GM21526 (cell line): ENCODE data around the gene PADI4.

Source experiments
- ATAC-seq: cut with Tn5 transposase; IDR thresholded peaks from one replicate; pipeline ENCODE4 v1.9.1; 2021; ENCODE audit warnings: moderate library complexity; ENCODE audit not compliant: unreplicated experiment, low FRiP score

Gene PADI4

DNA sequence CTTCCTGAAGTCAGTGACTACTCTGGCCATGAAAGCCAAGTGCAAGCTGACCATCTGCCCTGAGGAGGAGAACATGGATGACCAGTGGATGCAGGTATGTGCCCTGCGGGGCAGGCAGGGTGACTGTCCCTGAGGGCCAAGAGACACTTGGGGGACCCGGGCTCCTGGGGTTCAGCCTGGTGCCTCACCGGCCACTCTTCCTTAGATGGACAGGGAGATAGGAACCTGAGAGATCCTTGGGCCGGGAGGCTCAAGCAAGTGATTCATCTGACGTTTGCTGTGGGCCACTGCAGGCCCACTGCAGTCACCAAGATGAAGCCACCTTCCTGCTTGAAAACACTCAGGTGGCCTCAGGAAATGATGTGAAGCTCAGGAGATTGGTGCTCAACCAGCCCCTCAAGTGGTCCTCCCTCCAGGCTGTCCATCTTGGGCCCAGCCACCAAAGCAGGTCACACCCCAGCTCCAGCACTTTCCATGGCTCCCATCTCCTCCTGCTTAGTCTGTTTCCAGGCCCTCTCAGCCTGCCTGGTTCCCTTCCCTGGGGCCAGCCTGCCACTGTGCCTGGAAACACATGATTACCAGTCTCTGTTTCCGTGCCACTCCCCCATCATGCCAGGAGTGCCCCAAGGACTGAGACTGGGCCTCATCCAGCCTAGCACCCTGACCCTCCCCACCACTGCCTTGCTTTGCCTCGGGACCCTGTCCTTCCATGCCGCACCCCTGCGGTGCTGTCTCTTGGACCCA, 38.2 kb downstream of the PADI4 start:
- ATAC-seq = no peak

DNA sequence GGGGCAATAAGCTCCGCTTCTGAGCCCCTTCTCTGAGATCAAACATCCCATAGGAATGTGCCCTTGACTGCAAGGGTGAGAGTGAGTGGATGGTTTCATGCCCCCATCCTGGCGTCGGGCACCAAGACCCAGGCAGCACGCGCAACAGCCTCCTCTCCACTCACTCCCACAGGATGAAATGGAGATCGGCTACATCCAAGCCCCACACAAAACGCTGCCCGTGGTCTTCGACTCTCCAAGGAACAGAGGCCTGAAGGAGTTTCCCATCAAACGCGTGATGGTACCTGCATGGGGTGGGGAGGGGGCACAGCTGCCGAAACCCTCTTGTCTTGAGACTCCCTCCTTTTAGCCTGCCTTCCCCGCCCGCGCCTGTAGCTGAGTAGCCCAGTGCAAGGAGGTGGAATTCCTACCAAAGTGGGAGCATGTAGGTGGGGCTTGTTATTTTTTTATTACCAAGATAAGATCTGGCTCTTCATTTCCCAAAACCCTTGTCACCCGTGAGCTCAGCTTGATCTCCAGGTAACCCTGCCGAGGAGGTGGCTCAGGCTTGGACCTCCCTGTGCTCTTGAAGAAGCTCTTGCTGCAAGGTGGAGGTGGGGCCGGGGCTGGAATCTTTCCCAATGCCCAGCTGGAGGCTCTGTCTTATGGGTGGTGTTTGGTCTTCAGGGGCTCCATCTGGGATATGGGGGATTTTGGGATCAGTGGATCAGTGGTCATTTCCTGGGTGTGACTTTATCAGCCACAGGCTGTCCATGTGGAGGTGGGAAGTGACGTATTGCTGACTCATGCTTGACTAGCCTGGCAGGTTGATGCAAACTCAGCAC, 40.0 kb downstream of the PADI4 start:
- no peak for ATAC-seq

DNA sequence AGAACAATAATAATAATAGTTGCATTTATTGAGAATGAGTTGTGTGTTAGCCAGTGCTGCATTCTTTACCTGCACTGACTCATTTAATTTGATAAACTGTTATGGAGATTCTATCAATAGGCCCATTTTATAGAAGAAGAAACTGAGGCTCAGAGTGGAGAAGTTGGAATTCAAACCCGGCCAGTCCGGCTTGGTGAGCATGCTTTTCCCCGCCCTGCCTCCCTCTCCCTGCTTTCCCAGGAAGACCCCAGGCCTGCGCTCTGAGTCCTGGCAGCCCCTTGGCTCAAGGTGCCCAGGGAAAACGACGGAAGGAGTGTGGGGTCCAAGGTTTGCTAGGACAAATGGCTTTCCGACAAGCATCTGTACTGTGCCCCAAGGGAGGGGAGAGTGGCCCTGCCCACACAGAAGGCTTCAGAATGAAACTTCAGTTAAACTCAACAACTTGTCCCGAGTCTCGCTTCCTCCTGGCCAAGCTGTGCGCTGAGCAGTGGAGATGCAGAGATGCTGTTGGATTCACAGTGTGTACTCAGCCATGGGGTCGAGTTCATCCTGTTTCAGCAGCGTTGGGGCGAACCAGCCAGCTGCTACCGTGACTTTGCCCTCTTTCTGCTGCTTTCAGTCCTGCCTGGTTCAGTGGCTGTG, 40.7 kb downstream of the PADI4 start:
- ATAC-seq = no peak

DNA sequence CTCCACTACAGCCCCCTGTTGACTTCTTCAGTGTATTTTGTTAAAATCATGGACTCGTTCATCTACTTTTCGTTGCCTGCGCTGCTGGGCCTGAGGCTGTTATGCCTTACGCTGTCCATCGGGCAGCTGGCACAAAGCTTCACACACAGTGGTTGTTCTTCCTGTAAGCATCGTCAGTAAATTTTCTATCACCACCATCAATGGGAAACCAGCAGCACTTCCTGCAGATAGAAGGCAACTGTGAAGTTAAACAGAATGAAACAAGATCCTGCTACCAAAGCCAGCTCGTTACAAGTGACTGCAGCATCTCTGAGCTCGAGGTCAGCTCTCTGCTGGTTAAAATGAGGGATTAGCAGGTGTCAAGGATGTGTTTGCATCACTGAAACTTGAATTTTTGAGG, 42.1 kb downstream of the PADI4 start:
- ATAC-seq = no peak

DNA sequence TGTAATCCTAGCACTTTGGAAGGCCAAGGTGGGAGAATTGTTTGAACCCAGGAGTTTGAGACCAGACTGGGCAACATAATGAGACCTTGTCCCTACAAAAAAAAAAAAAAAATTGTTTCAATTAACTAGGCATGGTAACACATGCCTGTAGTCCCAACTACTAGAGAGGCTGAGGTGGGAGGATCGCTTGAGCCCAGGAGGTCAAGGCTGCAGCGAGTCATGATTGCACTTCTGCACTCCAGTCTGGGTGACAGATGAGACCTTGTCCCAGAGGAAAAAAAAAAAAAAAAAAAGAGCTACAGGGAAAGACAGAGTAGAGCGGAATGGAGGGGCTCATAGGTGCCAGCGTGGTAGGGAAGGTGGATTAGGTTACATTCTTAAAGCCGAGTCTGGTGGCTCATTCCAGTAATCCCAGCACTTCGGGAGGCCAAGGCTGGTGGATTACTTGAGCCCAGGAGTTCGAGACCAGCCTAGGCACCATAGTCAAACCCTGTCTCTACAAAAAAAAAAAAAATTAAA, 43.0 kb downstream of the PADI4 start:
- ATAC-seq = no peak

DNA sequence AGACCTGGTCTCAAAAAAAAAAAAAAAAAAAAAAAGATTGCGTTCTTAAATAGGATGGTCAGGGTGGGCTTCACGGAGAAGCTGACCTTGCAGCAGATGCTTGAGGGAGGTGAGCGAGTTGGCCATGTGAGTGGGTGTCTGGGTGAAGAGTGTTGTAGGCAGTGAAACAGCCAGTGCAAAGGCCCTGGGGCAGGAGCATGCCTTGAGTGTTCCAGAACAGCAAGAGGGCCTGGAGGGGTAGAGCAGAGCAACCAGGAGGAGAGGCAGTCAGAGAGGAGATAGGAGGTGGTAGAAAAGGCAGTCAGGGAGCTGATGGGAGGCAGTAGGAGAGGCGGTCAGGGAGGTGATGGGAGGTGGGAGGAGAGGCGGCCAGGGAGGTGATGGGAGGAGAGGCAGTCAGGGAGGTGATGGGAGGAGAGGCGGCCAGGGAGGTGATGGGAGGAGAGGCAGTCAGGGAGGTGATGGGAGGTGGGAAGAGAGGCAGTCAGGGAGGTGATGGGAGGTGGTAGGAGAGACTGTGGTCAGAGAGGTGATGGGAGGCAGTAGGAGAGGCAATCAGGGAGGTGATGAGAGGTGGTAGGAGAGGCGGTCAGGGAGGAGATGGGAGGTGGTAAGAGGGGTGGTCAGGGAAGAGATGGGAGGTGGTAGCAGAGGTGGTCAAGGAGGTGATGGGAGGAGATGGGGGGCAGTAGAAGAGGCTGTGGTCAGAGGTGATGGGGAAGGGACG, 43.8 kb downstream of the PADI4 start:
- no peak for ATAC-seq

DNA sequence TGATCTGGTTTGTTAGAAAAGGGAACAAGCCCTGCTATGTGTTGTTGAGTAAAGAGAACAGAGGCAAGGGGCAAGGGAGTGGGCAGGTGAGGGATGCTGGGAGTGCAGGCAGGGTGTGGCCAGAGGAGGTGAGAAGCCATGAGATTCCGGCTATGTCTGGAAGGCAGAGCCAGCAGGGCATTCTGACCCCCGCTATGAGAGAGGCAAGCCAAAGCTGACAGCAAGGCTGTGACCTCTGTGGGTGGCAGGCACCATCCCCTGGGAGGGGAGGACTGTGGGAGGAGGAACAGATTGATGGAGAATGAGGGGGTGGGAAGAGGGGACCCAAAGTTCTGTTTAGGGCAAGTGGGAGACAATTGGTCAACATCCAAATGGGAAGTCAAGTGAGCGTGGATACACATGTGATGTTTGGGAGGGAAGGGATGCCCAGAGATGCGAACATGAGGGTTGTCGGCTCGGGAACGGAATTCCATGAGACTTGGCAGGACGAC, 44.5 kb downstream of the PADI4 start:
- no peak for ATAC-seq

DNA sequence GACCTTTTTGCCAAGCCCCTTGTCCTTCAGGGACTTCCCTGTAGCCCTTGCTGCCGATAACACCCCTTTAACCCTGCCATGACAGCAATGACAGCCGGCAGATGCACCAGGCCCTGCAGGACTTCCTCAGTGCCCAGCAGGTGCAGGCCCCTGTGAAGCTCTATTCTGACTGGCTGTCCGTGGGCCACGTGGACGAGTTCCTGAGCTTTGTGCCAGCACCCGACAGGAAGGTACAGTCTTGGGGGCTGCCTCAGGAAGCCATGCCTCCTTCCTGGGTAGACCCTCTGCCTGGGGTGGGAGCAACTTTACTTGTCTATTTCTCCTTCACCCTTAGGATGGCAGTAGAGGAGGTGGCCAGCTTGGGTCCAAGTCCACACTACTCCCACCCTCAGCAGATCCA, 47.9 kb downstream of the PADI4 start:
- no peak for ATAC-seq

DNA sequence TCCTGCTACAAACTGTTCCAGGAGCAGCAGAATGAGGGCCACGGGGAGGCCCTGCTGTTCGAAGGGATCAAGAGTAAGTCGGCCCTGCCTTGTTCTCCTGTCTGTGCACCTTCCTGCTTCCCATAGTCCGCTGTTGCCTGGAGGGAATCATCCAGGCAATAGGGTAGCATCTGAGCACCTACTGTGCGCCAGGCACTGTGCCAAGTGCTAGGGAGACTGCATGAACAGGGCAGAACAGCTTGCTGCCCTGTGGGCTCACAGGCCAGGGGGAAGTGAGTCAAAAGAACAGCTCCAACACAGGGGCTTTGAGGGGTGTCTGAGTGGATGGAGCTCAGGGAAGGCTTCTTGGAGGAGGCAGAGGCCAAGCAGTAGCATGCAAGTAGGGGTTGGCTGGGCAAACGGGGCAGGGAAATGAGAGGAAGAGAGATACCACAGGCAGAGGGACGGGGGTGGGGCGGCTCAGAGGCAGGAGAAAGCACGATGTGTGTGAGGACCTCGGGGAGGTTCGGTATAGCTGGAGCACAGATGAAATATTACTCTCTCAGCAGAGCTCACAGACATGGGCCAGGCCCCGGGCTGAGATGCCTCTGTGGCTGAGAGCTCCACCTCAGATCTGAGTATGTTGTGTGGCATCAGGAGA, 48.5 kb downstream of the PADI4 start:
- ATAC-seq = no peak

DNA sequence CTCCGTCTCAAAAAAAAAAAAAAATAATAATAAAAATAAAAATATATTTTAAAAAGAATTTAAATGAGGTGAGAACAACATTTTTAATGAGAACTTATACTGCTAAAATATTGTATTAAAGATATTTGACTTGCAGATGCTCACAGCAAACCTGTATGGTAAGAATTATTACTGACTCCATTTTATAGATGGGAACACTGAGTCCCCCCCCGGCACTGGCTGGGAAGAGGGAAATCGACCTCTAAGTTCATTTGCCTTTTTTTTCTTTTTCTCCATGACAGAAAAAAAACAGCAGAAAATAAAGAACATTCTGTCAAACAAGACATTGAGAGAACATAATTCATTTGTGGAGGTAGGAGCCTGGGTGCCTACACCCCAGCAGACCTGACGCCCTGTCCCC, 50.6 kb downstream of the PADI4 start:
- ATAC-seq = no peak

DNA sequence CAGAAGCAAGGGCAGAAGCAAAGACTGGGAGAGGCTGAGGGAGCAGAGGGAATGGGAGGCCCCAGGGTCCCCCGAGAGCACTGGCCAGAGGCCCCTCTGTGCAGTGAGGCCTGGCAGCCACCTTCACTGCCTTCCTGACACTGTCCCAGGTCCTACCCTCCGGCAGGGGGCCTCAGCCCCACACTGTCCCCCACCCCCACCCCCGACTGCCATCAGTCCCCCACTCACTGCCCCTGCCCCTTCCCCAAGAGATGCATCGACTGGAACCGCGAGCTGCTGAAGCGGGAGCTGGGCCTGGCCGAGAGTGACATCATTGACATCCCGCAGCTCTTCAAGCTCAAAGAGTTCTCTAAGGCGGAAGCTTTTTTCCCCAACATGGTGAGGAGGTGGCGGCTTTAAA, 51.0 kb downstream of the PADI4 start:
- no peak for ATAC-seq

DNA sequence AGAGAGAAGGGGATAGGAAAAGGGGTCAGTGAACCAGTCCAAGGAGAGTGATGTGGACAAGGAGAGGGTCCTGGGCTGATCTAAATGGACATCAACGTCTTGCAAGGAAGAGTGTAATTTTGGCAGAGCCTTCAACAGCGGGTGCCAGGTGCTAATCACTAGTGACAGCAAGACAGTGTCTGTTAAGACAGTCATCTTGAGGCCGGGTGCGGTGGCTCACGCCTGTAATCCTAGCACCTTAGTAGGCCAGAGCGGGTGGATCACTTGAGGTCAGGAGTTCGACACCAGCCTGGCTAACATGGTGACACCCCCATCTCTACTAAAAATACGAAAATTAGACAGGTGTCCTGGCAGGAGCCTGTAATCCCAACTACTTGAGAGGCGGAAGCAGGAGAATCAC, 51.8 kb downstream of the PADI4 start:
- ATAC-seq = no peak

DNA sequence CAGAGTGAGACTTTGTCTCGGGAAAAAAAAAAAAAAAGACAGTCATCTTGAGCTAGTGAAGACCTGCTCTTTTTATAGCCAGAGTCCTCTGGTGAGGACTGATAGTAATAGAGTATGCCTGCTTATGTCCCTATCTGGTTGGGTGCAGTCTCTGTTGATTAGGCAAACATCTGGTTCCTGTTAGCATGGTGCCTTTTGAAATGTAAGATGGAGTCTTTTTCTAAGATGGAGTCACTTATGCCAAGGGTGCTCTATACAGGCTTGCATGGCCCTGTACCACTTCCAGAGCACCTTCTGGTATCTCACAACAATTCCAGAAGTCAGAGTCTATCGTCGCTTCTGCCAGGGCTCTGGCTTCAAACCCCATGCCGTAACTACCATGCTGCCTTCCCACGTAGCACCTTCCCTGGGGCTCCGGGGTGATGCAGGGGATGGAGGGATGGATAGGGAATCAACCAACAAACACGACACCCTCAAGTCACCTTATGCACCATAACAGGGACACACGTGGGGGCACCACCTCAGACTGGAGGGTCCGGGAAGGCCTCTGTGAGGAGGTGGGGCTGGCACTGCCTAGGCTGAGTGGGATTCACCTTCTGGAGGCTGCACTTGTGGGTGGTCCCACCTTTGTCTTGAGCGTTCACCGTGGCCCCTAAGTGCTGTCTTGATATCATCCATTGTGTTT, 52.4 kb downstream of the PADI4 start:
- ATAC-seq = no peak

DNA sequence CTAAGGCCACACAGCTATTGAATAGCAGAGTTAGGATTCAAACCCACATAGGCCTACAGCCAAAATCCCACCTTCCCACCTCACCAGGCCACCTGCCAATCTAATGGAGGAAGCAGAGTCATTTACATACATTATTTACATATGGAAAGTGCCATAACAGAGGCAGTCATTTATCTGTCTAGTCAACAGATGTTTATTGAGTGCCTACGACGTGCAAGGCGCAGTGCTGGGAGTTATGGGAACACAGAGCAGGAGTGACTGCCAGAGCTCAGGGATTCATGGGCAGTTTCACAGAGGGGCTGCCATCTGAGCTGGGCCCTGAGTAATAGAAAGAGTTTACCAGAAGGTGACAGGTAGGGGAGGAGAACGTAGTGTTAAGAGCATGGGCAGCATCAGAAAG, 53.7 kb downstream of the PADI4 start:
- no peak for ATAC-seq

DNA sequence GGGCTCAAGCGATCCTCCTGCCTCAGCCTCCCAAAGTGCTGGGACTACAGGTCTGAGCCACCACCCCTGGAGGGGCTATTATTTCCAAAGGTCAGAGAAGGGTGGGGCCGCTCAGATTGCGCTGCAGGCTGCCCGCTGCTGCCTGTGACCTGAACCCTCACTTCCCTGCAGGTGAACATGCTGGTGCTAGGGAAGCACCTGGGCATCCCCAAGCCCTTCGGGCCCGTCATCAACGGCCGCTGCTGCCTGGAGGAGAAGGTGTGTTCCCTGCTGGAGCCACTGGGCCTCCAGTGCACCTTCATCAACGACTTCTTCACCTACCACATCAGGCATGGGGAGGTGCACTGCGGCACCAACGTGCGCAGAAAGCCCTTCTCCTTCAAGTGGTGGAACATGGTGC, 55.4 kb downstream of the PADI4 start:
- ATAC-seq = no peak

DNA sequence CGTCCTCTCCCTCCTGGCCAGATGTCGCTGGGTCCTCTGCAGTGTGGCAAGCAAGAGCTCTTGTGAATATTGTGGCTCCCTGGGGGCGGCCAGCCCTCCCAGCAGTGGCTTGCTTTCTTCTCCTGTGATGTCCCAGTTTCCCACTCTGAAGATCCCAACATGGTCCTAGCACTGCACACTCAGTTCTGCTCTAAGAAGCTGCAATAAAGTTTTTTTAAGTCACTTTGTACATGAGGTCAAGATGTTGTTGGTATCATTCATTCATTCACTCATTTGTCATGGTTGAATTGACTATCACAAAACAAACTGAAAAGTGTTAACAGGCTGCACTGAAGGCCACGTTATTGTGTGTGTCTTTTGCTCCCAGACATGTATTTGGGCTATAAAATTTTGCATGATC, 55.8 kb downstream of the PADI4 start:
- ATAC-seq = no peak

DNA sequence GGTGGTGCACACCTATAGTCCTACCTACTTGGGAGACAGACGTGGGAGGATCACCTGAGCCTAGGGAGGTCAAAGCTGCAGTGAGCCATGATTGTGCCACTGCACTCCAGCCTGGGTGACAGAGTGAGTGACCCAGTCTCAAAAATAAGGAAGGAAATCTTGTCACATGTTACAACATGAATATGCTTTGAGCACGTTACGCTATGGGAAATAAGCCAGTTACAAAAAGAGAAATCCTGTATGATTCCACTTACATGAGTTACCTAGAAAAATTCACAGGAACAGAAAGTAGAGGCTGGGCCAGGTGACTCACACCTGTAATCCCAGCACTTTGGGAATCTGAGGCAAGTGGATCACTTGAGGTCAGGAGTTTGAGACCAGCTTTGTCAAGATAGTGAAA, 57.3 kb downstream of the PADI4 start:
- ATAC-seq = no peak

DNA sequence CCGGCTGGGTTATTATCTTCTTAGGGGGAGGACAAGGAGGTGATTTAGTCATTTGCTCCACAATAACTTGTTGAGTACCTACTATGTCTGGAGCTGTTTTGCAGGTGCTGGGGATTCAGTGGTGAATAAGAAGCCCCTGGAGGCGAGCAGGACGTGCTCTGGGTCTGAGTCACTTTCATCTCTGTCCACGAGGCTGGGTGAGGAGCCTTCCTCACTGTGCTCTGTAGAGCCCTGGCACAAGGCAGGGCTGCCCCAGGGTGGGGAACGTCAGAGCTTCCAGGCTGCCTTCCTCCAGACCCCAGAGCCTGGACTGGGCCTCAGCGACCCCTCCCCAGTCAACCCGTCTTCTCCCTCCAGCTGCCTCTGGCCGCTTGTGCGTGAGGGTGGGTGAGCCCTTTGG, 61.5 kb downstream of the PADI4 start:
- ATAC-seq = no peak

DNA sequence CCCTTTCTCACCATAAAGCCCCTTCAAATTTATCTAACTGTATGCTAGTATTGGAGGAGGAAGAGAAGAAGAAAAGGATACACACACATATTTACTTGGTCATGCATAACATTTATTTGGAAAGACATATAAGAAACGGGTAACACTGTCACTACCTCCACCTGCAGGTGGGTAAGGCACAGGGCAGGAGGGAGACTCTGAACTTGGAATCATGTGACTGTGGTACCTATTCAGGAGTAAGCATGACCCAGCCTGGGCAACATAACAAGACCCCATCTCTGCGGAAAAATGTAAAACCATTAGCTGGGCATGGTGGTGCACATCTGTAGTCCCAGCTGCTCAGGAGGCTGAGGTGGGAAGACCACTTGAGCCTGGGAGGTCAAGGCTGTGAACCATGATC, 62.6 kb downstream of the PADI4 start:
- ATAC-seq = no peak

DNA sequence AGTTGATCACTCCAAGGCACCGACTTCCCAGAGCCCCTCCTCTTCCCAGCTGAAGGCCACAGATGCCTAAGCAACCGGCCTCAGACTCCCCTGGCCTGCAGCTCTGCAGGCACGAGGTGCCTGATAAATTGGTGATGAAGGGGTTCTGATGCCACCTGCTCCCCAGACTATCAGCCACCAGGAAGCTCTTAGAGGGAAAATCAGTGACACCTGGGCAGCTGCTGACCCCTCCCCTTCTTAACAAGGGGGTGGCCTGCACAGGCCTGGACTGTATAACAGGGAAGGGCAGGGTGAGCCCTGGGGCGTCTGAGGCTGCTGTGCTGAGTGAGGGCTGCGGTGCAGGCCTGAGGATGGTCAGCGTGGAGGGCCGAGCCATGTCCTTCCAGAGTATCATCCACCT, 63.9 kb downstream of the PADI4 start, which contains the start of gene PADI6:
Gene PADI6, plus strand, starts transcription at position 301 of the 400 bp plus-strand sequence. Its CDS starts 50 bp downstream, at position 351.
- no peak for ATAC-seq
